Amygdala (tissue), 56 donors: ENCODE results near the gene PCDHGA11.
"Not testable (repeated sequence)": the region's sequence is repeated elsewhere in the genome, so short reads cannot be mapped to it uniquely, and the experiment has no call there.

Source experiments
- DNase-seq, 56 donors: peaks; one replicate each; lab custom pipeline; 2025; lab: John Stamatoyannopoulos, UW

PCDHGA11 gene

DNA sequence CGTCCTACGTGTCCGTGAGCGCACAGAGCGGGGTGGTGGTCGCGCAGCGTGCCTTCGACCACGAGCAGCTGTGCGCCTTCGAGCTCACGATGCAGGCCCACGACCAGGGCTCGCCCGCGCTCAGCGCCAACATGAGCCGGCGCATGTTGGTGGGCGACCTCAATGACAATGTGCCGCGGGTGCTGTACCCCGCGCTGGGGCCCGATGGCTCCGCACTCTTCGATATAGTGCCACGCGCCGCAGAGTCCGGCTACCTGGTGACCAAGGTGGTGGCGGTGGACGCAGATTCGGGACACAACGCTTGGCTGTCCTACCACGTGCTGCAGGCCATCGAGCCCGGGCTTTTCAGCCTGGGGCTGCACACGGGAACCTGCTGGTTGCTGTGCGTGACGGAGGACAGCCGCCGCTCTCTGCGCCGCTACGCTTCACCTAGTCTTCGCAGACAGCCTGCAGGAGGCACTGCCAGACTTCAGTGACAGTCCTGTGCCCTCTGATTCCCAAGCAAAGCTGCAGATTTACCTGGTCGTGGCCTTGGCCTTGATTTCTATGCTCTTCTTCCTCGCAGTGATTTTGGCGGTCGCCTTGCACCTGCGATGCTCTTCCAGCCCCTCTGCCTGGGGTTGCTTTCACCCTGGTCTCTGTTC, 7.1 kb downstream of the PCDHGA11 start:
- no peak for DNase-seq

DNA sequence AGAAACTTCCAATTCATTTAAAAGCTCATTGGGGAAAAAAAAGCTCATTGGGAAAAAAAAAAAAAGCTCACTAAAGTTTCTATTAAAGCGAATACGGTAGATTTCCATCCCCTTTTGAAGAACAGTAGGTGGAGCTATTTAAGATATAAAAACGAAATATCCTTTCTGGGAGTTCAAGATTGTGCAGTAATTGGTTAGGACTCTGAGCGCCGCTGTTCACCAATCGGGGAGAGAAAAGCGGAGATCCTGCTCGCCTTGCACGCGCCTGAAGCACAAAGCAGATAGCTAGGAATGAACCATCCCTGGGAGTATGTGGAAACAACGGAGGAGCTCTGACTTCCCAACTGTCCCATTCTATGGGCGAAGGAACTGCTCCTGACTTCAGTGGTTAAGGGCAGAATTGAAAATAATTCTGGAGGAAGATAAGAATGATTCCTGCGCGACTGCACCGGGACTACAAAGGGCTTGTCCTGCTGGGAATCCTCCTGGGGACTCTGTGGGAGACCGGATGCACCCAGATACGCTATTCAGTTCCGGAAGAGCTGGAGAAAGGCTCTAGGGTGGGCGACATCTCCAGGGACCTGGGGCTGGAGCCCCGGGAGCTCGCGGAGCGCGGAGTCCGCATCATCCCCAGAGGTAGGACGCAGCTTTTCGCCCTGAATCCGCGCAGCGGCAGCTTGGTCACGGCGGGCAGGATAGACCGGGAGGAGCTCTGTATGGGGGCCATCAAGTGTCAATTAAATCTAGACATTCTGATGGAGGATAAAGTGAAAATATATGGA, 9.7 kb downstream of the PCDHGA11 start, which contains the start of gene PCDHGA12:
TSS of gene PCDHGA12 (plus strand) at position 176 of the 782 bp plus-strand sequence. CDS start at position 429, 253 bp downstream.
- peak in 6 of 56 donors; percentile 14 to 37 (median 23) for DNase-seq

DNA sequence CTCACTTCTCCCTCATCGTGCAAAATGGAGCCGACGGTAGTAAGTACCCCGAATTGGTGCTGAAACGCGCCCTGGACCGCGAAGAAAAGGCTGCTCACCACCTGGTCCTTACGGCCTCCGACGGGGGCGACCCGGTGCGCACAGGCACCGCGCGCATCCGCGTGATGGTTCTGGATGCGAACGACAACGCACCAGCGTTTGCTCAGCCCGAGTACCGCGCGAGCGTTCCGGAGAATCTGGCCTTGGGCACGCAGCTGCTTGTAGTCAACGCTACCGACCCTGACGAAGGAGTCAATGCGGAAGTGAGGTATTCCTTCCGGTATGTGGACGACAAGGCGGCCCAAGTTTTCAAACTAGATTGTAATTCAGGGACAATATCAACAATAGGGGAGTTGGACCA, 10.4 kb downstream of the PCDHGA11 start:
- no peak for DNase-seq

DNA sequence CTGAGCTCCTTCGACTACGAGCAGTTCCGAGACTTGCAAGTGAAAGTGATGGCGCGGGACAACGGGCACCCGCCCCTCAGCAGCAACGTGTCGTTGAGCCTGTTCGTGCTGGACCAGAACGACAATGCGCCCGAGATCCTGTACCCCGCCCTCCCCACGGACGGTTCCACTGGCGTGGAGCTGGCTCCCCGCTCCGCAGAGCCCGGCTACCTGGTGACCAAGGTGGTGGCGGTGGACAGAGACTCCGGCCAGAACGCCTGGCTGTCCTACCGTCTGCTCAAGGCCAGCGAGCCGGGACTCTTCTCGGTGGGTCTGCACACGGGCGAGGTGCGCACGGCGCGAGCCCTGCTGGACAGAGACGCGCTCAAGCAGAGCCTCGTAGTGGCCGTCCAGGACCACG, 11.5 kb downstream of the PCDHGA11 start:
- DNase-seq, result not testable (repeated sequence)

- DNase-seq, result not testable (repeated sequence)
Measured at GRCh38 chr5:141432726-141433125, 11.9 kb downstream of the PCDHGA11 start.

GRCh38 chr5:141434006-141434405, 13.2 kb downstream of the PCDHGA11 start:
- DNase-seq, result no peak

DNA sequence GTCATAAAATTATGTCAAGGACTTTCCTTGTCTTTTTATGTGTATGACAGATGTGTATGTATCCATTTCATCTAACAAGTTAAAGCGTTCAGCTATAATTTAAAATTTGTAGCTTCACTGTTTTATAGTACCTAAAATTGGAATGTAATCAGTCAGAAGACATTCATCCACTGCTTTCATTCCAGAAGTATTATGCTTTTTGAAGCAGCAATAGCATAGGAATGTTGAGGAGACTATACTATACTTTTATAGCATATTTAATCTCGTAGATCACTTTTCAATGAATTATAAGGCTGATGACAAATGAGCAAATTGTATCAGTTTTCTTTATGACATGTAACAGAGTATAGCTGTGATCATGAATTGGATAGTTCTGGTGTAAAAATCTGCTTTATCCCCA, 16.4 kb downstream of the PCDHGA11 start:
- DNase-seq, result no peak

GRCh38 chr5:141439411-141440141, 18.7 kb downstream of the PCDHGA11 start:
- DNase-seq, result no peak

GRCh38 chr5:141440341-141440740, 19.5 kb downstream of the PCDHGA11 start:
- DNase-seq, result no peak

- no peak for DNase-seq
Measured at GRCh38 chr5:141441571-141442170, 20.8 kb downstream of the PCDHGA11 start.

DNA sequence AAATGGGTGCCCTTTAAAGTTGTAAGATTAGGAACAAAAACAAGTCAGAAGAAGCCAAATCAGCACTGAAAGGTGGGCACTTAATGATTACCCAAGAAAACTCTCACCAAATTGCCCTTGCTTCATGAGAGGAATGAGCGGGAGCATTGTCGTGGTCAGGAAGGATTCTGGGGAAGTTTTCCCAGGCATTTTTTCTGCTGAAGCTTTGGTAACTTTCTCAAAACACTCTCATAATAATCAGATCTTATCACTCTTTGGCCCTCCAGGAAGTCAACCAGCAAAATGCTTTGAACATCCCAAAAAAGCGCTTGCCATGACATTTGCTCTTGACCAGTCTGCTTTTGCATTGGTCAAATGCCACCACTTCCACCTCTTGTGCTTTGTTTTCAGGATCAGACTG, 44.5 kb downstream of the PCDHGA11 start:
- no peak for DNase-seq
